Left ventricle myocardium inferior (tissue), 1 donor: ENCODE measurements around the gene PC. TPM values are rescaled to one million over a fixed set of nuclear protein-coding genes. Genes with fewer than 3 reads are reported as not detected.
A peak's percentile ranks its signal among the peaks of the same experiment; 100 is the strongest.
"Not testable (repeated sequence)": the region's sequence is repeated elsewhere in the genome, so short reads cannot be mapped to it uniquely, and the experiment has no call there.

Experiments used
- DNase-seq: peaks from one replicate; pipeline ENCODE4 v3.0.0-alpha.2; 2020
- H3K27ac ChIP-seq: fragments of 200-600 bp; replicated peaks from 2 replicates; pipeline ENCODE4 v1.8.0; 2021
- H3K27me3 ChIP-seq: fragments of 200-600 bp; 2 replicates; pipeline ENCODE4 v1.8.0; 2021; ENCODE audit warnings: low read depth
- H3K36me3 ChIP-seq: fragments of 200-600 bp; 2 replicates; pipeline ENCODE4 v1.8.0; 2021
- H3K4me1 ChIP-seq: fragments of 200-600 bp; 2 replicates; pipeline ENCODE4 v1.8.0; 2021
- H3K4me3 ChIP-seq: fragments of 200-600 bp; 2 replicates; pipeline ENCODE4 v1.8.0; 2021; ENCODE audit warnings: mild to moderate bottlenecking, moderate library complexity
- H3K9me3 ChIP-seq: fragments of 200-600 bp; replicated peaks from 2 replicates; pipeline ENCODE4 v1.8.0; 2021
- intact Hi-C: fragments of 100-400 bp; cut with micrococcal nuclease; formaldehyde crosslinking; loops from one replicate; pipeline ENCODE4 v1.11.0; 2022
- total RNA-seq: library from RNA; stranded (reverse); fragmentation: NEBNext Ultra II Directional; extraction: Animal tissue kit (Norgen Biotek cat#: 25700); gene quantifications from one replicate; pipeline ENCODE4 v1.2.1, GENCODE V29; 2021
- TF ChIP-seq, protein P1 (sequence below): fragments of 200-600 bp; IDR thresholded peaks from 2 replicates; pipeline ENCODE4 v1.8.0; 2021; ENCODE audit warnings: antibody characterized with exemption, mild to moderate bottlenecking, borderline replicate concordance
- donor health status: DM: no; HTN: yes; CAD: no; lungs with severe emphysema.

PC gene
- total RNA-seq, 1 donor from 2014 or later: 10.3 TPM

DNA sequence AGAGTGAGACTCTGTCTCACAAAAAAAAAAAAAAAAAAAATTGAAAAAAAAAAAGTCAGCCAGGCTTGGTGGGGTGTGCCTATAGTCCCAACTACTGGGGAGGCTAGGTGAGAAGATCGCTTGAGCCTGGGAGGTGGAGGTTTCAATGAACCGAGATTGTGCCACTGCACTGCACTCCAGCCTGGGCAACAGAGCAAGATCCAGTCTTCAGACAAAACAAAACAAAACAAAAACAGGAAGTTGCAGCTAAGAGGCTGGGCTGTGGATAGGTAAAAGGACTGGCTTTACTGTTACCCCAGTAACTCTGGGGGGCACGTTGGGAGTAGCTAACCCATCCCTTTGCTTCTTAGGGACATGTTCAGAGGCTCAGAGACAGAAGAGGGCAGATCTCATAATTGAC lies 6.3 kb upstream of the PC start:
- no peak overlapping the region for H3K27ac ChIP-seq
- no peaks in the 10 kb centered on the region for H3K27me3 ChIP-seq
- no peak for DNase-seq
- H3K4me1 ChIP-seq: no peaks in the 10 kb centered on the region
- H3K9me3 ChIP-seq: no peaks in the 10 kb centered on the region
- no peaks in the 10 kb centered on the region for H3K36me3 ChIP-seq
- TF ChIP-seq, protein P1, sequence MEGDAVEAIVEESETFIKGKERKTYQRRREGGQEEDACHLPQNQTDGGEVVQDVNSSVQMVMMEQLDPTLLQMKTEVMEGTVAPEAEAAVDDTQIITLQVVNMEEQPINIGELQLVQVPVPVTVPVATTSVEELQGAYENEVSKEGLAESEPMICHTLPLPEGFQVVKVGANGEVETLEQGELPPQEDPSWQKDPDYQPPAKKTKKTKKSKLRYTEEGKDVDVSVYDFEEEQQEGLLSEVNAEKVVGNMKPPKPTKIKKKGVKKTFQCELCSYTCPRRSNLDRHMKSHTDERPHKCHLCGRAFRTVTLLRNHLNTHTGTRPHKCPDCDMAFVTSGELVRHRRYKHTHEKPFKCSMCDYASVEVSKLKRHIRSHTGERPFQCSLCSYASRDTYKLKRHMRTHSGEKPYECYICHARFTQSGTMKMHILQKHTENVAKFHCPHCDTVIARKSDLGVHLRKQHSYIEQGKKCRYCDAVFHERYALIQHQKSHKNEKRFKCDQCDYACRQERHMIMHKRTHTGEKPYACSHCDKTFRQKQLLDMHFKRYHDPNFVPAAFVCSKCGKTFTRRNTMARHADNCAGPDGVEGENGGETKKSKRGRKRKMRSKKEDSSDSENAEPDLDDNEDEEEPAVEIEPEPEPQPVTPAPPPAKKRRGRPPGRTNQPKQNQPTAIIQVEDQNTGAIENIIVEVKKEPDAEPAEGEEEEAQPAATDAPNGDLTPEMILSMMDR: no peak
- intact Hi-C loops: no loop called here
- H3K4me3 ChIP-seq: no peak overlapping the region

DNA sequence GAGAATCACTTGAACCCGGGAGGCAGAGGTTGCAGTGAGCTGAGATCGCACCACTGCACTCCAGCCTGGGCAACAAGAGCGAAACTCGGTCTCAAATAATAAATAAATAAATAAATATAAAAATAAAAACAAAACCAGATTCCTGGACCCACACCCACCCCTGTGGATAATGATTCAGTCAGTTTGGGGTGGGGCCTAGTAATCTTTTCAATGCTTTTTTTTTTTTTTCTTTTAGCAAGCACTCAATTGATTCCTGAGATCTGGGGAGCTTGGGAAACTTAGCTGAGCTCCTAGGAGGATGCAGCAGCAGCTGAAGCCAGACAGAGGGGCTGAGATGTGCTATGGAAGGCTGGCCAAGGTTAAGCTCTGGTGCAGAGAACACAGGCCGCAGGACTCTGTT lies 4.6 kb upstream of the PC start:
- Histone ChIP-seq H3K4me1 (peaks cover 6% of the 10 kb centered on the region), H3K9me3 (no peaks in the 10 kb centered on the region), H3K36me3 (no peaks in the 10 kb centered on the region), H3K27ac (no peak overlapping the region), H3K4me3 (no peak overlapping the region), H3K27me3 (no peaks in the 10 kb centered on the region)
- TF ChIP-seq, protein P1: no peak
- no peak for DNase-seq
- intact Hi-C loops: no loop called here

DNA sequence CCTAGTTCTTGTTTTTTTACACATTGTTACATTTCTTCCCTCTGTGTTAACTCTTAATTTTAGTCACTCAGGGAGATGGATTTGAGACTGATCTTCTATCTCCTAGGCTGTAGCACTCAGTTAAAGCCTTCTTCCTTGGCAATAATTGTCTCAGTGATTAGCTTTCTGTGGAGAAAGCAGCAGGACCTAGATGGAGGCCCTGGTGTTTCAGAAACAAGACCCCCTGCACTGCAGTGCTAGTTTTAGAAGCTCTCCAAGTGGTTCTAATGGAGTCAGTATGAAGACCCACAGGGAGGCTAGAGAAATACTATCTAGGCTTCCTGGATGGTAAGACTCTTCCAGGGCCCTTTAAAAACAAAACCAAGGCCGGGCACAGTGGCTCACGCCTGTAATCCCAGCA lies 4.1 kb upstream of the PC start:
- Histone ChIP-seq H3K9me3 (no peaks in the 10 kb centered on the region), H3K27me3 (no peaks in the 10 kb centered on the region), H3K27ac (no peak overlapping the region), H3K4me3 (no peak overlapping the region), H3K4me1 (peaks cover 11% of the 10 kb centered on the region), H3K36me3 (no peaks in the 10 kb centered on the region)
- intact Hi-C loops: no loop called here
- TF ChIP-seq, protein P1: no peak
- no peak for DNase-seq

DNA sequence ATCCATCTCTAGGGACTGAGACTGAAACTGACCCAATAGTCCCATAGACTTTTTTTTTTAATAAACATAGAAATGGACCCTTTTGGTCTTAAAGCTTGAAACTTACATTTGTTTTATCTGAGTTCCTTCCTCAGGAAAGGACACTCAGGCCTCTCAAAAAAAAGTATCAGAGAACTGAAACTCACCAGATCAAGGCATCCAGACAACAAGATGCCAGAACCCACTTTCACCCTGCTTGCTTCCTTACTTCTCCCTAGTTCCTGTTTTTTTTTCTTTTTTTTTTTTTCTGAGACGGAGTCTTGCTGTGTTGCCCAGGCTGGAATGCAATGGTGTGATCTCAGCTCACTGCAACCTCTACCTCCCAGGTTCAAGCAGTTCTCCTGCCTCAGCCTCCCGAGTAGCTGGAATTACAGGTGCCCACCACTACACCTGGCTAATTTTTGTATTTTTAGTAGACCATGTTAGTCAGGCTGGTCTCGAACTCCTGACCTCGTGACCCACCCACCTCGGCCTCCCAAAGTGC lies 3.6 kb upstream of the PC start:
- H3K27ac ChIP-seq, H3K9me3 ChIP-seq, H3K36me3 ChIP-seq, H3K4me3 ChIP-seq, DNase-seq, intact Hi-C loops, H3K27me3 ChIP-seq: not testable (repeated sequence)
- H3K4me1 ChIP-seq: peaks cover 13% of the 10 kb centered on the region

DNA sequence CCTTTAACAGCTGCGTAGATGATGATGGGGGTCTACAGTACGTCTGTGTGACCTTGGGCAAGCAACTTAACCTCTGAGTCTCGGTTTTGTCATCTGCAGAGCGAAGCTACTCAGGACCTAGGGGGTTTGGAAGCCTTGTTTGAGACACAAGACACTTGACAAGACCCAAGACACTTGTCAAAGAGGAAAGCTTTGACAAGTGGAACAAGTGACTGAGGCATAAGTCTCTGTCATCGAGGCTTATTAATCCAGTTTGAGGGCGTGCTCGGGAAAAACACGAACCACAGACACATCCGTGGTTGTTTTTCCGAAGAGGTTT lies 732 bp upstream of the PC start:
- no peak for DNase-seq
- Histone ChIP-seq H3K4me3 (peak overlapping the region; percentile 77), H3K36me3 (no peaks in the 10 kb centered on the region), H3K27ac (peak overlapping the region; percentile 88), H3K27me3 (no peaks in the 10 kb centered on the region), H3K4me1 (peaks cover 13% of the 10 kb centered on the region), H3K9me3 (no peaks in the 10 kb centered on the region)
- intact Hi-C loops: no loop called here
- TF ChIP-seq, protein P1: no peak

DNA sequence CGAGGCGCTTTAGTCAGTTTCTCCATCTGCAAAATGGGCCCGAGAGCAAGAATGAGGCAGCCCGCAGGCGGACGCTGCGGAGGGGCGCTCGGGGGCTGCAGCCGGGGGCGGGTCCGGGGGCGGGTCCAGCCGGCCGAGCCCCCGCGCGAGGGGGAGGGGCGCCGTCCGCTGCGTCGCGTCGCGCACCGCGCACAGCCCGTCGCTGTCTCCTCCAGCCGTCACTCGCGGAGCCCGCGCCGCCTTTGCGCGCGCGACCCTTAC lies 282 bp downstream of the PC start:
- no peak for DNase-seq
- Histone ChIP-seq H3K27me3 (no peaks in the 10 kb centered on the region), H3K4me3 (peak overlapping the region; percentile 77), H3K4me1 (peaks cover 13% of the 10 kb centered on the region), H3K9me3 (no peaks in the 10 kb centered on the region), H3K36me3 (no peaks in the 10 kb centered on the region), H3K27ac (peak overlapping the region; percentile 88)
- TF ChIP-seq, protein P1: no peak
- intact Hi-C loops: no loop called here
